ENCODE measurements around the gene CEACAM6. TPM values are rescaled to one million over a fixed set of nuclear protein-coding genes. Genes with fewer than 3 reads are reported as not detected.

CEACAM6 gene
- total RNA-seq, 1 donor from 2014 or later, result under 0.01 TPM

- Histone ChIP-seq H3K27ac (ENCODE audit: low read depth, low read length) (no peak overlapping the region), H3K4me1 (ENCODE audit: control insufficient read depth in 3 of 3, insufficient read depth in 3 of 3, low read length in 3 of 3) (no peaks in the 10 kb centered on the region), H3K9me3 (ENCODE audit: control insufficient read depth in 3 of 3, low read length in 3 of 3) (no peaks in the 10 kb centered on the region), H3K27me3 (ENCODE audit: control insufficient read depth in 3 of 3, insufficient read depth in 3 of 3, low read length in 3 of 3) (peaks cover 0 to 26% (median 5%) of the 10 kb centered on the region in 3 donors), H3K36me3 (ENCODE audit: control insufficient read depth in 3 of 3, insufficient read depth in 3 of 3, low read length in 3 of 3) (no peaks in the 10 kb centered on the region), H3K4me3 (ENCODE audit: low read length in 3 of 3) (no peak overlapping the region), H3K9ac (ENCODE audit: low read depth in 1 of 3, low read length in 3 of 3) (no peak overlapping the region)
Observed at GRCh38 chr19:41718761-41719160, 36.6 kb upstream of the CEACAM6 start.

GRCh38 chr19:41720103-41720502 lies 35.2 kb upstream of the CEACAM6 start:
- Histone ChIP-seq H3K27ac (ENCODE audit: low read depth, low read length) (no peak overlapping the region), H3K4me3 (ENCODE audit: low read length in 3 of 3) (no peak overlapping the region), H3K36me3 (ENCODE audit: control insufficient read depth in 3 of 3, insufficient read depth in 3 of 3, low read length in 3 of 3) (no peaks in the 10 kb centered on the region), H3K9ac (ENCODE audit: low read depth in 1 of 3, low read length in 3 of 3) (no peak overlapping the region), H3K27me3 (ENCODE audit: control insufficient read depth in 3 of 3, insufficient read depth in 3 of 3, low read length in 3 of 3) (peaks cover 0 to 25% (median 5%) of the 10 kb centered on the region in 3 donors), H3K4me1 (ENCODE audit: control insufficient read depth in 3 of 3, insufficient read depth in 3 of 3, low read length in 3 of 3) (no peaks in the 10 kb centered on the region), H3K9me3 (ENCODE audit: control insufficient read depth in 3 of 3, low read length in 3 of 3) (no peaks in the 10 kb centered on the region)

DNA sequence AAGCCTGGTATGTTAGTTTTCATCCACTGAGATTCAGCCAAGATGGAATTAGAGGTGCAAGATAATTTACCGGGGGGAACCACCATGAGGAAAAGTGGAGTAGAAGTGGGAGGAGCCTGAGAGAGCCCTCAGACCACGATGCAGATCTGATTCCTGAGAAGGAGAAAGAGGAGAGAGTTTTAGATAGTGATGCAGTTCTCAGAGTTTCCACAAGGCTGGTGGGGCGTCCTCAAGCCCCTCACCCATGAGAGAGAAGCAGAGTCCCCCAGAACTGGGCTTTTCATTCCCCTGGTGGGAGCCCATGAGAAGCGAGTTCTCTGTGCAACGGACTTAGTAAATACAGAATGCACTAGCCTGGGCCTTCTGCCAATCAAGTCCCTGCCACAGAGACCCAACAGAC lies 28.8 kb upstream of the CEACAM6 start:
- Histone ChIP-seq H3K36me3 (ENCODE audit: control insufficient read depth in 3 of 3, insufficient read depth in 3 of 3, low read length in 3 of 3) (no peaks in the 10 kb centered on the region), H3K27me3 (ENCODE audit: control insufficient read depth in 3 of 3, insufficient read depth in 3 of 3, low read length in 3 of 3) (peaks cover 4 to 19% (median 7%) of the 10 kb centered on the region in 3 donors), H3K9me3 (ENCODE audit: control insufficient read depth in 3 of 3, low read length in 3 of 3) (no peaks in the 10 kb centered on the region), H3K4me3 (ENCODE audit: low read length in 3 of 3) (no peak overlapping the region), H3K9ac (ENCODE audit: low read depth in 1 of 3, low read length in 3 of 3) (no peak overlapping the region), H3K4me1 (ENCODE audit: control insufficient read depth in 3 of 3, insufficient read depth in 3 of 3, low read length in 3 of 3) (no peaks in the 10 kb centered on the region), H3K27ac (ENCODE audit: low read depth, low read length) (no peak overlapping the region)

GRCh38 chr19:41734156-41734555 lies 21.2 kb upstream of the CEACAM6 start:
- Histone ChIP-seq H3K4me3 (ENCODE audit: low read length in 3 of 3) (no peak overlapping the region), H3K27me3 (ENCODE audit: control insufficient read depth in 3 of 3, insufficient read depth in 3 of 3, low read length in 3 of 3) (peaks cover 0 to 5% (median 0%) of the 10 kb centered on the region in 3 donors), H3K9me3 (ENCODE audit: control insufficient read depth in 3 of 3, low read length in 3 of 3) (no peaks in the 10 kb centered on the region), H3K4me1 (ENCODE audit: control insufficient read depth in 3 of 3, insufficient read depth in 3 of 3, low read length in 3 of 3) (no peaks in the 10 kb centered on the region), H3K36me3 (ENCODE audit: control insufficient read depth in 3 of 3, insufficient read depth in 3 of 3, low read length in 3 of 3) (no peaks in the 10 kb centered on the region), H3K9ac (ENCODE audit: low read depth in 1 of 3, low read length in 3 of 3) (no peak overlapping the region), H3K27ac (ENCODE audit: low read depth, low read length) (no peak overlapping the region)

DNA sequence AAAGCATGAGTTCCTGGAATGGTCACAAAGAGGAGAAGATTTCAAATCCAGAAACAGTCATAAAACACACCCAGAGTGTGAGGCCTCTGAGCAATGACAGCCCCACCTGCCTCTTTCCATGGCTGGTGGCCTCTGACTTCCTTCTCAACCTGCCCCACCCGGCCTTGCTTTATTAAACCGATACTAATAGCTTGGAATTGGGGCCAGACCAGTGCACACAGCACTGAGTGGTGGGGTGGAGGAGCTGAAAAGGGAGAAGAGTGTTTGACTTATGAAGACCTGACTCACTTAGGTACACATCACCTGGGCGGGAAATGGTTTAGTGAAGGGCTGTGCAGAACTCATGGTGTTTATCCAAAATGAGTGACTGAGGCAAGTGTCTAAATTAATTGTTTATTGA lies 20.7 kb upstream of the CEACAM6 start:
- peaks cover 0 to 5% (median 0%) of the 10 kb centered on the region in 3 donors for H3K27me3 ChIP-seq (ENCODE audit: control insufficient read depth in 3 of 3, insufficient read depth in 3 of 3, low read length in 3 of 3)

GRCh38 chr19:41735071-41735600 lies 20.2 kb upstream of the CEACAM6 start:
- H3K4me1 ChIP-seq (ENCODE audit: control insufficient read depth in 3 of 3, insufficient read depth in 3 of 3, low read length in 3 of 3), result no peaks in the 10 kb centered on the region

More for the DNA sequence above, 20.7 kb upstream of the CEACAM6 start:
- no peak overlapping the region for H3K27ac ChIP-seq (ENCODE audit: low read depth, low read length)
- no peak overlapping the region for H3K9ac ChIP-seq (ENCODE audit: low read depth in 1 of 3, low read length in 3 of 3)
- no peaks in the 10 kb centered on the region for H3K36me3 ChIP-seq (ENCODE audit: control insufficient read depth in 3 of 3, insufficient read depth in 3 of 3, low read length in 3 of 3)
- H3K4me1 ChIP-seq (ENCODE audit: control insufficient read depth in 3 of 3, insufficient read depth in 3 of 3, low read length in 3 of 3), result no peaks in the 10 kb centered on the region
- H3K4me3 ChIP-seq (ENCODE audit: low read length in 3 of 3), result no peak overlapping the region
- no peaks in the 10 kb centered on the region for H3K9me3 ChIP-seq (ENCODE audit: control insufficient read depth in 3 of 3, low read length in 3 of 3)

GRCh38 chr19:41739361-41739760 lies 16.0 kb upstream of the CEACAM6 start:
- no peak overlapping the region for H3K4me3 ChIP-seq (ENCODE audit: low read length in 3 of 3)
- no peak overlapping the region for H3K9ac ChIP-seq (ENCODE audit: low read depth in 1 of 3, low read length in 3 of 3)
- peaks cover 0 to 6% (median 0%) of the 10 kb centered on the region in 3 donors for H3K27me3 ChIP-seq (ENCODE audit: control insufficient read depth in 3 of 3, insufficient read depth in 3 of 3, low read length in 3 of 3)
- H3K36me3 ChIP-seq (ENCODE audit: control insufficient read depth in 3 of 3, insufficient read depth in 3 of 3, low read length in 3 of 3), result no peaks in the 10 kb centered on the region
- H3K9me3 ChIP-seq (ENCODE audit: control insufficient read depth in 3 of 3, low read length in 3 of 3), result no peaks in the 10 kb centered on the region
- H3K27ac ChIP-seq (ENCODE audit: low read depth, low read length), result no peak overlapping the region
- H3K4me1 ChIP-seq (ENCODE audit: control insufficient read depth in 3 of 3, insufficient read depth in 3 of 3, low read length in 3 of 3), result no peaks in the 10 kb centered on the region

More at GRCh38 chr19:41735071-41735600, 20.2 kb upstream of the CEACAM6 start:
- no peaks in the 10 kb centered on the region for H3K9me3 ChIP-seq (ENCODE audit: control insufficient read depth in 3 of 3, low read length in 3 of 3)
- no peak overlapping the region for H3K27ac ChIP-seq (ENCODE audit: low read depth, low read length)
- peaks cover 0 to 5% (median 0%) of the 10 kb centered on the region in 3 donors for H3K27me3 ChIP-seq (ENCODE audit: control insufficient read depth in 3 of 3, insufficient read depth in 3 of 3, low read length in 3 of 3)
- no peak overlapping the region for H3K9ac ChIP-seq (ENCODE audit: low read depth in 1 of 3, low read length in 3 of 3)
- H3K36me3 ChIP-seq (ENCODE audit: control insufficient read depth in 3 of 3, insufficient read depth in 3 of 3, low read length in 3 of 3), result no peaks in the 10 kb centered on the region
- H3K4me3 ChIP-seq (ENCODE audit: low read length in 3 of 3), result no peak overlapping the region

GRCh38 chr19:41740415-41741243 lies 14.7 kb upstream of the CEACAM6 start:
- Histone ChIP-seq H3K4me3 (ENCODE audit: low read length in 3 of 3) (no peak overlapping the region), H3K4me1 (ENCODE audit: control insufficient read depth in 3 of 3, insufficient read depth in 3 of 3, low read length in 3 of 3) (no peaks in the 10 kb centered on the region), H3K27me3 (ENCODE audit: control insufficient read depth in 3 of 3, insufficient read depth in 3 of 3, low read length in 3 of 3) (peaks cover 0 to 8% (median 2%) of the 10 kb centered on the region in 3 donors), H3K27ac (ENCODE audit: low read depth, low read length) (no peak overlapping the region), H3K9ac (ENCODE audit: low read depth in 1 of 3, low read length in 3 of 3) (no peak overlapping the region), H3K9me3 (ENCODE audit: control insufficient read depth in 3 of 3, low read length in 3 of 3) (no peaks in the 10 kb centered on the region), H3K36me3 (ENCODE audit: control insufficient read depth in 3 of 3, insufficient read depth in 3 of 3, low read length in 3 of 3) (no peaks in the 10 kb centered on the region)

- Histone ChIP-seq H3K9ac (ENCODE audit: low read depth in 1 of 3, low read length in 3 of 3) (no peak overlapping the region), H3K27me3 (ENCODE audit: control insufficient read depth in 3 of 3, insufficient read depth in 3 of 3, low read length in 3 of 3) (peaks cover 1 to 14% (median 4%) of the 10 kb centered on the region in 3 donors), H3K27ac (ENCODE audit: low read depth, low read length) (no peak overlapping the region), H3K9me3 (ENCODE audit: control insufficient read depth in 3 of 3, low read length in 3 of 3) (no peaks in the 10 kb centered on the region), H3K4me3 (ENCODE audit: low read length in 3 of 3) (no peak overlapping the region), H3K4me1 (ENCODE audit: control insufficient read depth in 3 of 3, insufficient read depth in 3 of 3, low read length in 3 of 3) (no peaks in the 10 kb centered on the region), H3K36me3 (ENCODE audit: control insufficient read depth in 3 of 3, insufficient read depth in 3 of 3, low read length in 3 of 3) (no peaks in the 10 kb centered on the region)
Observed at GRCh38 chr19:41741244-41741554, 14.1 kb upstream of the CEACAM6 start.

DNA sequence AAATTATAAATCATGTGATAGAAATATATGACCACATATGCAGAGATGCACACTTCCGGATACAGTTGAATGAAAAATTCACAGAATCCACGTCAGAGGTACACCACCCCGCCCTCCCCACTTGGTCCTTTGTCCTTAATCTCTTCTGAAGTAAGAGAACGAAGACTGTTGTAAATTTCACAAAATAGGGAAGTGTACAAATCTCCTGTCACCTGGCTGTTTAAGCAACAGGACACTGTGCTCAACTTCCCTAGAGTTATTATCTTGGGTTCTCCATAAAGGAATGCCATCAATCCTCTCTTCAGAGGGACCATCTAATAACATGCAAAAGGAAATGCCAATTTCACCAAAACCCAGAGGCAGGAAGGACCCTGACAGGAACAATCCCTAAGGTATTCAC lies 10.5 kb upstream of the CEACAM6 start:
- no peak overlapping the region for H3K27ac ChIP-seq (ENCODE audit: low read depth, low read length)

More for the DNA sequence above, 10.5 kb upstream of the CEACAM6 start:
- H3K4me1 ChIP-seq (ENCODE audit: control insufficient read depth in 3 of 3, insufficient read depth in 3 of 3, low read length in 3 of 3), result no peaks in the 10 kb centered on the region
- H3K9ac ChIP-seq (ENCODE audit: low read depth in 1 of 3, low read length in 3 of 3), result no peak overlapping the region
- no peaks in the 10 kb centered on the region for H3K36me3 ChIP-seq (ENCODE audit: control insufficient read depth in 3 of 3, insufficient read depth in 3 of 3, low read length in 3 of 3)
- H3K27me3 ChIP-seq (ENCODE audit: control insufficient read depth in 3 of 3, insufficient read depth in 3 of 3, low read length in 3 of 3), result peaks cover 11 to 28% (median 13%) of the 10 kb centered on the region in 3 donors
- H3K4me3 ChIP-seq (ENCODE audit: low read length in 3 of 3), result no peak overlapping the region
- no peaks in the 10 kb centered on the region for H3K9me3 ChIP-seq (ENCODE audit: control insufficient read depth in 3 of 3, low read length in 3 of 3)

All from skeletal muscle tissue (tissue), 4 donors.